K562 (cell line): ENCODE measurements around the gene LATS1. TPM values are rescaled to one million over a fixed set of nuclear protein-coding genes. Genes with fewer than 3 reads are reported as not detected.

ENCODE experiments used
- AFF1 ChIP-seq, 2 experiments: fragments of 450-650 bp; IDR thresholded peaks; 2 replicates each; pipeline ENCODE4 v1.6.1; 2018; ENCODE audit warnings: mild to moderate bottlenecking in 2 of 2, low read depth in 1 of 2; ENCODE audit not compliant: partially characterized antibody in 2 of 2
- BDP1 ChIP-seq: IDR thresholded peaks from 3 replicates; pipeline ENCODE4 v1.6.1; 2011; ENCODE audit not compliant: insufficient read length, insufficient read depth
- CREB3L1 ChIP-seq: fragments of 450-650 bp; IDR thresholded peaks from 2 replicates; pipeline ENCODE4 v1.6.1; 2014; ENCODE audit warnings: low read depth, mild to moderate bottlenecking, moderate library complexity, borderline replicate concordance
- ELK1 ChIP-seq: sonication (generic); formaldehyde crosslinking; IDR thresholded peaks from 2 replicates; pipeline ENCODE4 v1.8.1; 2022; ENCODE audit warnings: missing genetic modification reagents
- FOXJ2 ChIP-seq: fragments of 200-800 bp; sonication (Bioruptor generic); IDR thresholded peaks from 2 replicates; pipeline ENCODE4 v1.6.1; 2016; ENCODE audit warnings: missing genetic modification characterization, missing compliant biosample characterization
- GATA2 ChIP-seq: sonication (generic); formaldehyde crosslinking; IDR thresholded peaks from 2 replicates; pipeline ENCODE4 v1.4.0; 2020; ENCODE audit warnings: mild to moderate bottlenecking, missing genetic modification reagents
- MAX ChIP-seq: sonication (generic); formaldehyde crosslinking; IDR thresholded peaks from 2 replicates; pipeline ENCODE4 v1.9.0; 2022; ENCODE audit warnings: mild to moderate bottlenecking, missing genetic modification reagents
- MTA1 ChIP-seq: fragments of 450-650 bp; IDR thresholded peaks from 2 replicates; pipeline ENCODE4 v1.6.1; 2017; ENCODE audit warnings: borderline replicate concordance
- MTA2 ChIP-seq: fragments of 450-650 bp; IDR thresholded peaks from 2 replicates; pipeline ENCODE4 v1.6.1; 2016; ENCODE audit warnings: low read depth
- NCOA1 ChIP-seq: fragments of 450-650 bp; IDR thresholded peaks from 2 replicates; pipeline ENCODE4 v1.6.1; 2016; ENCODE audit warnings: low read depth
- NCOA4 ChIP-seq: fragments of 450-650 bp; IDR thresholded peaks from 2 replicates; pipeline ENCODE4 v1.6.1; 2018; ENCODE audit warnings: mild to moderate bottlenecking; ENCODE audit not compliant: partially characterized antibody
- NR3C1 ChIP-seq: sonication (generic); formaldehyde crosslinking; IDR thresholded peaks from 2 replicates; pipeline ENCODE4 v1.8.1; 2022; ENCODE audit warnings: missing genetic modification reagents
- POLR2AphosphoS5 ChIP-seq: IDR thresholded peaks from 2 replicates; pipeline ENCODE4 v1.6.1; 2011; ENCODE audit warnings: mild to moderate bottlenecking, low read depth, low read length, moderate library complexity; ENCODE audit not compliant: control insufficient read depth, insufficient read depth
- SRSF9 ChIP-seq: fragments of 200-400 bp; formaldehyde crosslinking; IDR thresholded peaks from 2 replicates; pipeline ENCODE4 v1.6.1; 2017; ENCODE audit warnings: low read depth, low read length, borderline replicate concordance
- TAF7 ChIP-seq: fragments of 450-650 bp; IDR thresholded peaks from 2 replicates; pipeline ENCODE4 v1.6.1; 2016; ENCODE audit warnings: missing genetic modification characterization, missing compliant biosample characterization
- TCF7 ChIP-seq: sonication (generic); IDR thresholded peaks from 2 replicates; pipeline ENCODE4 v1.6.1; 2016; ENCODE audit warnings: antibody characterized with exemption, borderline replicate concordance
- THRB ChIP-seq: fragments of 450-650 bp; formaldehyde crosslinking; conservative IDR thresholded peaks from 2 replicates; pipeline ENCODE4 v1.4.0; 2022; ENCODE audit warnings: mild to moderate bottlenecking, missing genetic modification characterization
- ZBTB26 ChIP-seq: fragments of 450-650 bp; formaldehyde crosslinking; IDR thresholded peaks from 2 replicates; pipeline ENCODE4 v1.4.0; 2022; ENCODE audit warnings: missing genetic modification characterization
- polyA plus RNA-seq, 8 experiments: library from polyadenylated mRNA; depleted of rRNA in 4 of 8; stranded (reverse) in 5 of 8; unstranded in 3 of 8; fragments of >200 nt; fragmentation: Nextera tagmentation in 2 of 8; fragmentation: Illumina TruSeq in 1 of 8; extraction: Ambion mirVana in 2 of 8; extraction: Trizol in 1 of 8; gene quantifications; 2 replicates each; pipeline versions ENCODE4 v1.2.1 to v1.2.3, GENCODE V29; 2011 to 2014; ENCODE audit warnings: inconsistent platforms in 1 of 8, missing spikeins in 1 of 8
- total RNA-seq, 7 experiments: library from RNA; depleted of rRNA in 6 of 7; stranded (reverse); fragments of >200 nt in 6 of 7; fragmentation: Illumina TruSeq in 2 of 7; extraction: Trizol in 2 of 7; gene quantifications; 2 replicates each; pipeline versions ENCODE4 v1.2.1 to v1.2.3, GENCODE V29; 2011 to 2021; ENCODE audit warnings: low replicate concordance in 1 of 7

The LATS1 gene
- total and polyA plus RNA-seq, 9 of the 15 experiments (the other 6 are each of a cell fraction or from before 2014, with no cell fraction given): 5.0 to 36.3 (median 18.4) TPM

GRCh38 chr6:149750136-149750609, 32.3 kb upstream of the LATS1 start (continued):
- TF ChIP-seq THRB (CRISPR knock-in tag) (0 out of 2 replicates have a peak, but pooled peaks have one; percentile 35), AFF1 (IDR thresholded peaks at IDR 0.05; ENCODE audit: low read depth in 1 of 2, partially characterized antibody in 2 of 2) (peak in 1 of 2 experiments; percentile 43), TCF7 (no peak), ELK1 (CRISPR knock-in tag) (no peak), NCOA1 (no peak; the same call in 1 of the 2 replicates), POLR2AphosphoS5 (peak; percentile 67; the same call in 1 of the 2 replicates), MTA1 (no peak), TAF7 (no peak), NCOA4 (no peak), GATA2 (CRISPR knock-in tag) (peak; percentile 87), ZBTB26 (CRISPR knock-in tag) (no peak), FOXJ2 (0 out of 2 replicates have a peak, but pooled peaks have one; percentile 34), MAX (0 out of 2 replicates have a peak, but pooled peaks have one; percentile 10), MTA2 (no peak), BDP1 (no peak), SRSF9 (no peak), NR3C1 (CRISPR knock-in tag) (0 out of 2 replicates have a peak, but pooled peaks have one; percentile 77), CREB3L1 (peak; percentile 43; the same call in 1 of the 2 replicates)
